Retina (tissue), 1 donor: ENCODE data around the gene KDM4B.

Experiments
- DNase-seq: peaks from one replicate; pipeline ENCODE4 v3.0.0-alpha.2; 2016

Gene KDM4B

DNA sequence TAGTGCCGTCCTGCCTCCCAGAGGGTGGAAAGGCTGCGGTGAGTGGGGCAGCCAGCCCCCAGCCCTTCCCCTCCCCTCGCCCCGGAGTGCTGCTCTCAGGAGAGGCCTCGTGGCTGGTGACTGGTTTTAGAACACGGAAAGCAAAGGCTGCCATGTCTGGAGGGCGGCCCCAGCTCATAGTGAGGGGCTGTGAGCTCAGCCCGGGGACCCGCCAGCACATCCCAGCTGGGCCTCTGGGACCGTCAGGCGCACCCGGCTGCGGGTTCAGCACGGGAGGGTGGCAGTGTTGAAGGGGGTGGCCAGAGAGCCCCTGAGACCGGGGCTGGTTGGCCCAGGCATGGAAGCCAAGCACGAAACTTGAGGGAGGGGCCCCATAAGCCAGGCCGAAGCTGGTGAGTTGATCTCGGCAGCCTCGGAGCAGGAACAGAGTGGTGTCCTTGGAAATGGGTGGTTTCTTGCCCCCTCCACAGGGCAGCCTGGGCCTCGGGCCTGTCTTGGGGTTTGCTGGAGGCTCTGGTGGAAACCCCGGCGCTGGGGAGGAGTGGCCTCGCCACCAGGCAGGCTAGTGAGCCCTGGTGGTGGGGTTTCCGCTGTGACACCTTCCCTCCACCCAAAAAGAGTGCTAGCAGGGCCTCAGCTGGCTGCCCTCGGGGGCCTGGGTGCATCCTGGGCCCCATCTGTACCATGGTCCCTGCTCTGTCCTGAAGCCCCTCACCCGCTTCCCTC is 157.7 kb downstream of the KDM4B start:
- no peak for DNase-seq

DNA sequence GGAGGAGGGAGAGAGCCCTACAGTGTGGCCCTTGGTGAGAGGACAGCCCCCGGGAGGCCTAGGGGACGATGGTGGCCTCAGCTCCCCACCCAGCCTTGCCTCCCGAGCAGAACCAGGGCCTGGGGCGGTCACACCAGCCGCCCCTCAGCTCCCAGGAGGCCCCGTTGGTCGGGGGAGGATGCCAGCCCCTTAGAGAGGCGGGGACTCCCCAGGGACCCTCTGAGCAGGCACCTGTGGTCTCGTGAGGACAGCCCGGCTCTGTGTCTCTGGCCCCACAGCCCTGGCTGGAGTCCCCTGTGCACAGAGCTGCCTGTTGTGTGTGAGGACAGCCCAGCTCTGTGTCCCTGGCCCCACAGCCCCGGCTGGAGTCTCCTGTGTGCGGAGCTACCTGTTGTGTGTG is 158.8 kb downstream of the KDM4B start:
- DNase-seq: no peak

DNA sequence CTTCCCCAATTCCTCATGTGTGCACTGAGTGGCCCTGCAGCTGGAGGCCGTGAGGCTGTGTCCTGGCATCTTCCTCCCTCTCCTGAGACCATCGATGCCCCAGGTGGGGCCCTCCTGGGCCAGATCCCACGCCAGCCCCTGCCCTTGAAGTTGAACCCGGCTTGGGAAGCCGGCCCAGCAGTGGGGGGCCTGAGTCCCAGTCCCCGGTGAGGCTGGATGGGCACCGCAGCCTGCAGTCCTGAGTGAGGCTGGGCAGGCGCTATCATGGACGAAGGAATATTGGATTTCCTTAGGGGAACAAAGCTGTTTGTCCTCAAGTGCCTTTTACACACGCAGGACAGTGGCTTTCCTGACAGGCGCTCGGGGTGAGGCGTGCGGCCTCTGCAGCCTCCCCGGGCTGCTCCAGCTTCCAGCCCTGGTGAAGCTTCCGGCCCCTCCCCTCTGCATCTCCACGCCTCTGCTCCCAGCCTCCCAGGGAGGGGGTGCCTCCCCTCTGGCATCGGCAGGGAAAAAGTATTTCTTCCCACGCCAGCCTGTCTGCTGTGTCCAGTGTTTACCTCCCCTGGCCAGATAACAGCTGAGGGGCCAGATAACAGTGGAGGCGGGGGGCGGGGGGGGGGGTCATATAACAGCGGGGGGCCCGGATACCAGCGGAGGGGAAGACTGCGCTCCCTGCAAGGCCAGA is 159.5 kb downstream of the KDM4B start:
- peak; percentile 77 for DNase-seq

DNA sequence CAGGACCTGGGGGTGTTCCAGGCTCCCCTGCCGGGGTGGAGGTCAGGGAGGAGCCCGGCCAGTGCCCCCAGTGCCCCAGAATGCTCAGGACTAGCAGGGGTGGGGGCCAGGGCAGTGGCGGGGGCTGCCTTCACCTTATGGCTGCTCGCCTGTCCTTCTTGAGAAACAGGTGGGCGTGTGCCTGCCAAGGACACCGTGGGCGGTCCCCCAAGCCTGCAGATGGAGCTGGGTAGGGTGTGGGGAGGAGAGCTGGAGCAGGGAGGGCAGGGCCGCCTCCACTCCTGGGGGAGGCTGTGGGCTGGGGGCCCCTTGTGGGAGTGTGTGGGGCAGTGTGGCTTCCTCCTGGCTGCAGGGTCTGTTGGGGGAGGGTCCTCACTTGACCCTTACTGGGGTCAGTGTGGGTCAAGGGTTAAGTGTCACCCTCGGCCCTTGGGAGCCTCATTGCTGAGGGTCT is 160.1 kb downstream of the KDM4B start:
- DNase-seq: no peak

DNA sequence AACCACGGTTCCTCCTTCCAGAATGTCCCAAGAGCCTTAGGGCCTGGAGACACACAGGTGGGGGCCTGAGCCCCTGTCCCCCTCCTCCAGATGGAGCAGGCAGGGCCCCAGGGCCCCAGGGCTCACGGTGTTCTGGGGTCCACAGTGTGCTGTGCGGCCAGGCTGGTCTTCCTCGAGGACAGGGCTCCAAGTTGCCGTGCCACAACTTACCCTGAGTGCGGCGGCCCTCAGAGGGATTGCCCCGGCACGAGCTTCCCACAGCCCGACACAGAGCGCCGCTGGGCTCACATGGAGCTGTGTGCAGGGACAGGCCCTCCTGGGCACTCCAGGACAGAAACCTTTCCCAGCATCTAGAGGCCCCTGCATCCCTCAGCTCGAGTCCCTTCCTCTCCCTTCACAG is 160.8 kb downstream of the KDM4B start:
- DNase-seq: no peak

DNA sequence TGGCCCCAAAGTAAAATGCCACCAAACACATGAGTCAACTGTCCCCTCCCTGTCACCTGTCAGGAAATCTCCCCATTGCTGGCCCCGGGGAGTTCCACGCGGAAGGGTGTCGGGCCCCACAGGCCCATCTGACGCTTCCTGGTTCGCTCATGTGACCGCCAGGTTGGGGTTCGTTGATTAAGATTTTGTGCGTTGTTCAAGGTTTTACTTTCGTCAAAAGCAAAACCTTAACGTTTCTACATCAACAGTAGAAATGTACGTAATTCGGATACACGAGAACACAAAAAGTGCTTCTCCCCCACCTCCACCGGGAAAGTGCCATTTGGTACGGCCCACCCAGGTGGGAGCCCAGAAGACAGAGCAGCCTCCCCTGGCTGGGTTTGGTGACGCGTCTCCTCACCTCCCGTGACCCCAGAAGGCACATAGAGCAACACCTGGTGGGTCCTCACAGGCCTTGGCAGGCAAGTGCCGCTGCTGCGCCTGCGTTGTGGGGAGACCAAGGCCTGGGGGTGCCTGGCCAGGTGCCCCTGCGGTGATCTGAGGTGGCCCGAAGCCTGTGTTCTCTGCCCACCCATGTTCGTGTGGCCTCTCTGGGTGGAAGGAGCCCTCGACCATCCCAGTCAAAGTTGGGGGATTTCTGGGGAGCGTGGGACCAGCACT is 161.6 kb downstream of the KDM4B start:
- no peak for DNase-seq

DNA sequence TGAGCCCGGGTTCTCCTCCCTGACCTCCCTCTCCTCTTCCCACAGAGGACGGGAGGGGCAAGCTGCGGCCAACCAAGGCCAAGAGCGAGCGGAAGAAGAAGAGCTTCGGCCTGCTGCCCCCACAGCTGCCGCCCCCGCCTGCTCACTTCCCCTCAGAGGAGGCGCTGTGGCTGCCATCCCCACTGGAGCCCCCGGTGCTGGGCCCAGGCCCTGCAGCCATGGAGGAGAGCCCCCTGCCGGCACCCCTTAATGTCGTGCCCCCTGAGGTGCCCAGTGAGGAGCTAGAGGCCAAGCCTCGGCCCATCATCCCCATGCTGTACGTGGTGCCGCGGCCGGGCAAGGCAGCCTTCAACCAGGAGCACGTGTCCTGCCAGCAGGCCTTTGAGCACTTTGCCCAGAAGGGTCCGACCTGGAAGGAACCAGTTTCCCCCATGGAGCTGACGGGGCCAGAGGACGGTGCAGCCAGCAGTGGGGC is 162.2 kb downstream of the KDM4B start:
- no peak for DNase-seq

DNA sequence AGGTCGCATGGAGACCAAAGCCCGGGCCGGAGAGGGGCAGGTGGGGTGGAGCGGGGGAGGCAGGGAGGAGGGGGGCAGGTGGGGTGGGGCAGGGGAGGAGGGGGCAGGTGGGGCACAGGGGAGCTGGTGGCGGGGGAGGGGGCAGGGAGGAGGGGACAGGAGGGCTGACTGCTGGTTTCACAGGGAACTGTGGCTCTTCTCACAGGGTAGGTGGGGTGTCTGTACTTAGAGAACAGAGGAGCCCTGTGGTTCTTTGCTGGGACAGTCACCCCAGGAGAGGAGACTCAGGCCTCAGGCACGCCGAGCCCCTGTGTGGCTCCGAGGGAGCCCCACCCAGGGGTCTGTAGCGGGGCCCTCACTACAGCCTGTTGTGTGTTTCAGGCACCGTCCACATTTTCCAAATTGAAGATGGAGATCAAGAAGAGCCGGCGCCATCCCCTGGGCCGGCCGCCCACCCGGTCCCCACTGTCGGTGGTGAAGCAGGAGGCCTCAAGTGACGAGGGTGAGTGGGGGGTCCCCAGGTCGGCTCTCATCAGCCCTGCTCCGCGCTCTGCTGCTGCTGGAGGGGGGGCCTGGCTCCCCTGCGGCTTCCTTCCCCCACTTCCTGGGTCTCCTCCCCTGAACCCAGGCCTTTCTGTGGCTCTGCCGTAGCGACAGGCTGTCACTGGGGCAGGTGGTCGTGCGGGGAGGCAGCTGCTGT is 162.7 kb downstream of the KDM4B start:
- DNase-seq: peak; percentile 75

DNA sequence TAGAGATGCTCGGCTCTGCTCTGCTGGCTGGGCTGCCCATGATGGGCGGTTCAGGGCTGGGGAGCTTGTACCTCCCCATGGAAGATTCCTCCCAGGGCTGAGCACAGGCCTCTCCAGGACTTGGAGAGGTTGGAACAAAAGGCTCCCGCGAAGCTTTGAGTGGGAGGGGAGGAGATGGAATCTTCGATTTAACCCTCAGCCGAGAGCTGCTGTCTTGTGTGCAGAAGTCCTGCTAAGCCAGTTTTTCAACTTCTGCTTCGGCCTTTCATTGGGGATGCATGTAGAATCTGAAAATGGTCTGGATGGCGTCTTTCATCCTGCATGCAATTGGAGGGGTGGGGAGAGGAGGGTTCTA is 163.3 kb downstream of the KDM4B start:
- DNase-seq: no peak

DNA sequence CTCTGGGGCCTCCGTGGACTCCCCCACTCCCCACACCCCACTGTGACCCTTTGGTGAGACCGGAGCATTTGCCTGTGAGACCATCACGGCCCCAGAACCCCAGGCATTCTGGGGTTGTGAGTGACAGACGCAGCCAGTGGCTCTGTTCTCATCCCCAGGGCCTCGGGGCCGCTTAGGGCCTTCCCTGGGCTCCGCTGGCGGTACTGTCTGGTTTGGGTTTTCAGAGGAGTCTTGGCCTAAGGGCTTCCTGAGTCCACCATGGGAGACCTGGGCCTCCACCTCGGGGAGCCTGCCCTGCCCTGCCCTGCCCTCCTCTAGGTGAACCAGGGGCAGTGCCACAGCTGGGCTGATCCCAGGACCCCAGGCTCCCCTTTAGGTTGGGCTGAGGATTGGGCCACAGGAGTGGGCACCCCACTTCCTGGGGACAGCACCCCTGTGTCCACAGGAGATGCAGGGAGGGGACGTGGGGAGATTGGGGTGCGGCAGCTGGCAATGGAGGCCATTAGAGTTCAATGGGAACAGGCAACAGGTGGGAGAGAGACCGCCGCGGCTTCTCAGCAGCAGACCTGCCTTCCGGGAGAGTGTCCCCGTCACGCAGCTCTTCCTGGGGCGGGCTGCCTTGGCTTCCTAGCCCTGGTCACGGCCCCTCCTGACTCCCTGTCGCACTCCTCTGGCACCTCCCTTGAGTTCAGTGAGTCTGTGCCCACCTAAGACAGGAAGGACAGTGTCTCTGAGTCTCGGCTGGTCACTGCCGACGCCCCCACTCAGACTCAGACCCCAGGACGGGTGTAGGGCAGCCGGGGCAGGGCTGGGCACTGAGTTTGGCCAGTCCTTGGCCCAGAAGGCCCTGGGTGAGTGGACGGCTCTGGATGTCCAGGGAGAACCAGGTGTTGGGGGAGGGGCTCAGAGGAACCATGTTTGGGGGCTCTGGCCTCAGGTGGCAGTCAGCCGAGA is 164.1 kb downstream of the KDM4B start:
- DNase-seq: no peak

DNA sequence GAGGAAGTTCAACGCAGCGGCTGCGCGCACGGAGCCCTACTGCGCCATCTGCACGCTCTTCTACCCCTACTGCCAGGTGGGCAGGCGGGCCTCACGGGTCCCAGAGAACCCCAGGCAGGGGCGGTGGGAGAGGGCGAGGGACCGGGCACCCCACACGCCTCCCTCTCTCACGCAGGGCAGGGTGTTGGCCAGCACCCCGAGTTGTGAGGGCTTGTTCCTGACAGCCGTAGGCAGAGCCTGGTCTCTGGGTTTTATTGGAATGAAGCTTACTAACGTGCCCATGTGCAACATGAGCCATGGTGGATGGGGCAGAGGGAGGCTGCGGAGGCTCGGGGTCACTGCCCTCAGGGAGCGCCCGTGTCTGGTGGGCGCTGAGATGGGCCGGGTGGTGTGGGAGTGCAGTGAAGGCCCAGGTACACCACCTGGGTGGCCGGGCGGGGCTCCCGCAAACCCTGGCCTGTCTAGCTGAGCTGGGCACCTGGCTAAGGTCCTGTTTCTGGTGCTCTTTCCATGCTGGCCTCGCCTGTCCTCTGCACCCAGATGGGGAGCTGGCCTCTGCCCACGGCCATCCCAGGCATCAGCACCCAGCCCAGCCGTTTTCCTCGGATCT is 165.2 kb downstream of the KDM4B start:
- no peak for DNase-seq

DNA sequence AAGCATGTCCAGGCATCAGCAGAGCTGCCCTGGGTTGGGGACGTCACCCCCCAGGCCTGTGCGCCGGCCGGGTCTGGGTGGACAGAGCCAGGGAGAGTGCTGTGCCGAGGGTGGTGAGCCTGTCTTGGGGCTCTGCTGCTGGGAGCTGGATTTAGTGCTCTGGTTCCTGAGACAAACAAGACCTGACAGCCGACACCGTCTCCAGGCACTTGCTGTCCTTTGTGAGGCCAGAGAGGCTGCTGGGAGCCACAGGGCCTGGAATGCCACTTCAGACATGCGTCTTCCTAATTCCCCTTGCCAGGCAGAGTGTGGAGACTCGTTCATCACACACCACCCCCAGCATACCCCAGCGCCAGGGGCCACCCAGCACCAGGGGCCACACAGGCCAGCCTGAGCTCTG is 165.8 kb downstream of the KDM4B start:
- DNase-seq: peak; percentile 87

DNA sequence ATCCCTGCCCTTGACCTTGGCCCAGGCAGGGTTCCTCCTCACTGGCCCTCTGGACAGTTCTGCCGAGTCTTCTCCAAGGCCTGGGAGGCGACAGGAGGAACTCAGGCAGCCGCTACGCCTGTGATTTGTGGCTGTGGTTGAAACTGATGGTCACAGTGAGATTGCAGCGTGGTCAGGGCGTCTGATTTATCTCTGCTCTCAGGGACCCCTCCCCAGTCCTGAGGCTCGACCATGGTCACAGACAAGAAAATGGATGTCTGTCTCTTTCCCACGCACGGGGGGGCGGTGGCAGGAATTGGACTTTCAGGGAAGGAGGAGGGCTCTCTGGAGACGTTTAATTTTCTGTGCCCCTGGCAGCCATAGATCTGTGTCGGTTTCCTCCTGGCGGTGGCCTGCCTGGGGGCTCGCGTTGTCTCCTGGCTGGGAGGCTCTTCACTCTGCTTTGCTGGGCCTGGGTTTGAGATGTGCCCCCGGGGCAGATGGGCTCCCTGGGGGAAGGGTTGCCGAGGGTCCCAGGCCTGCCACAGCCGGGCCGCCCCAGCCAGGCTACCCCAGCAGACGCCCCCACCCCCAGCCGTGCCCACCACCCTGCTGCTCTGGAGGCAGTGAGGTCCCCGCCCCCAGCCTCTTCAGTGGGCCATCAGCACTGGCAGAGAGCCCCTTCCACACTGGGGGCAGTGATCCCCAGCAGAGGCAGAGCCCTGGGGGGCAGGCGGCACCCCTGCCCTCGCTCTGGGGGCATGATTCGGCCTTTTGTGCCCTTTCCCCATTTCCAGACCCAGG is 167.4 kb downstream of the KDM4B start:
- no peak for DNase-seq

DNA sequence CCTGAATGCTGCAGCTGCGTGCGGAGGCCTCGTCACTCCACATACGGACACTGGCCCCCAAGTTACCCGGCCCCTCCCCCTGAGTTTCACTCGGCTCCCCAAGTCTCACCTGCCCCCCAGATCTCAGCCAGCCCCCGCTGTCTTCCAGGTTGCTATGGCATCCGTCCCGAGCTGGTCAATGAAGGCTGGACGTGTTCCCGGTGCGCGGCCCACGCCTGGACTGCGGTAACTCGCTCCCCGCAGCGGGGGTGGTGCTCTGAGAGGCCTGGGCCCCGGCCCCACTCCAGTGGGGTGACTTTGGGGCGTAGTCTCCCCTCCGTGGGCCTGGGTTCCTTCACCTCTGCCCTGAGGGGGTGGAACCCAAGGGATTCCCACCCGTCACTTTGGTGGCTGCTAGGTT is 168.2 kb downstream of the KDM4B start:
- no peak for DNase-seq

DNA sequence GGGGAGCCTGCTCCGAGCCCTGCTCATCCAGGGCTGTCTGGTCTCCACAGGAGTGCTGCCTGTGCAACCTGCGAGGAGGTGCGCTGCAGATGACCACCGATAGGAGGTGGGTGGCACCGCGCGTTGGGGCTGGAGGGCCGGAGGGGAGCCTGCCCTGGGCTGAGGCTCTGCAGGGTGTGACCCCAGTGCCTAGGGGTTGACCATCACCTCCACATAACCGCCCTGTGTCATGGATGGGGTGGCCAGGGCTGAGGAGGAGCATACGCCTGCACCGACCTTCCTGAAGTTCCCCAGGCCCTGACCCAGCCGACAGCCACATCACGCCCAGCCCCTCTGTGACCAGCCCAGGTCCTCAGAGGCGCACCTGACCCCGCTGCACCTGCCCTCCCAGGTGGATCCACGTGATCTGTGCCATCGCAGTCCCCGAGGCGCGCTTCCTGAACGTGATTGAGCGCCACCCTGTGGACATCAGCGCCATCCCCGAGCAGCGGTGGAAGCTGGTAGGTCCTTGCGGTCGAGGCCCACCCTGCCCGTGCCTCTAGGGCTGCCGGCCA is 168.7 kb downstream of the KDM4B start:
- DNase-seq: no peak

DNA sequence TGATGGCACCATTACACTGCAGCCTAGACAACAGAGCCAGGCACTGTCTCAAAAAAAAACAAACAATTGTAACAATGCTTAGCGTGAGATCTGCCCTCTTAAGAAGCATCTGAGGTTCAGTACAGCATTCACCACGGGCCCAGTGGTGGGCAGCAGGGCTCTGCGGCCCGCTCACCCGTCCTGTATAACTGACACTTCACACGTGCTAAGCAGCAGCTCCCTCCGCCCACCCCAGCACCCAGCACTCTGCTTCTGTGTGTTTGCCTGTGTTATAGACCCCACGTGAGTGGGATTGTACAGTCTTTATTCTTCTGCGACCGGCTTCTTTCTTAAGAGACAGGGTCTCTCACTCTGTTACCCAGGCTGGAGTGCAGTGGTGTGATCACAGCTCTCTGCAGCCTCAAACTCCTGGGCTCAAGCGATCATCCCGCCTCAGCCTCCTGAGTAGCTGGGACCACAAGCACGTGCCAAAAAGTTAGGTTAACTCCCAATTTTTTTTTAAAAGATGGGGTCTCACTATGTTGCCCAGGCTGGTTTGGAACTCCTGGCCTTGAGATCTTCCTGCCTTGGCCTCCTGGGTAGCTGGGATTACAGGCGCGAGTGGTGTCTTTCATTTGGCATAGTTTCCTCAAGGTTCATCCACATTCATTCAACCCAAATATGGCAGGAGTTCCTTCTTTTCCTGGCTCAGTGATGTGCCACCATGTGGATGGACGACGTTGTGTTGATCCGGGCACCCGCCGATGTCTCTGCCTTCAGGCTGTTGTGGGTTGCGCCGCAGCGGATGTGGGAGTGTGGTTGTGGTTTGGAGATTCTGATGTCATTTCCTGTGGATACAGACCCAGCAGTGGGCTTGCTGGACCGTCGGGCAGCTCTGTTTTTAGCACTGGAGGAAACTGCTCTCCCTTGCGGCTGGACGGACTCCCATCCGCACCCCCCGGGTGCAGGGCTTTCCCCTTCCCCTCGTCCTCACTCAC is 170.0 kb downstream of the KDM4B start:
- no peak for DNase-seq

DNA sequence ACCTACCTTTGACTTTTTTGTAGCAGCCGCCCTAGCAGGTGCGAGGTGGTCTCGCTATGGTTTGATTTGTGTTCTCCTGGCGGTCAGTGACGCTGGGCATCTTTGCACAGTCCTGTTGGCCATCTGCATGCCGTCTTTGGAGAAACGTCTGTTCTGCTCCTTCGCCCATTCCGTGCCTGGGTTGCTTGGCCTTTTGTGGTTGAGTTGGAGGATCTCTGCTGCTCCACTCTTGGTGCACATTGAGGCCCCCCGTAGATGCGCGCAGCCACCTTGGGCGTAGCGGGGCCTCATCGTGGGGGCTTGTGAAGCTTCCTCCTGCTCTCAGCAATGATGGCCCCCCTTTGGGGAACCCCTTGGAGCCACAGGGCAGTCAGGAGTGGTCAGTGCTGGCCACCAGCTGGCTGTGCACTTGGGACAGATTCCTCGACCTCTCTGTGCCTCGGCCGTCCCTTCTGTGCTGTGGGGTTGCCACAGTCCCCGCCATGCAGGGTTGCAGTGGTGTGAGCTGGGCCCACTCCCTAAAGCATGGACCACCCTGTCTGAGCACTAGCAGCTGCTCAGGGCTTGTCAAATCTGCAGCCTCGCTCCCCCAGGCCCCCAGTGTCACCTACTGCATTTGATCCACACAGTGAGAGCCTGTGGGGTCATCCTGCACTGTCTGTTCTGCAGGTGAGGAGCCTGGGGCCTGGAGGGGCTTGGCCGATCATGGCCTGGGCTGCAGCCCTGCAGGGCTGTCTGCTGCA is 170.8 kb downstream of the KDM4B start:
- no peak for DNase-seq

DNA sequence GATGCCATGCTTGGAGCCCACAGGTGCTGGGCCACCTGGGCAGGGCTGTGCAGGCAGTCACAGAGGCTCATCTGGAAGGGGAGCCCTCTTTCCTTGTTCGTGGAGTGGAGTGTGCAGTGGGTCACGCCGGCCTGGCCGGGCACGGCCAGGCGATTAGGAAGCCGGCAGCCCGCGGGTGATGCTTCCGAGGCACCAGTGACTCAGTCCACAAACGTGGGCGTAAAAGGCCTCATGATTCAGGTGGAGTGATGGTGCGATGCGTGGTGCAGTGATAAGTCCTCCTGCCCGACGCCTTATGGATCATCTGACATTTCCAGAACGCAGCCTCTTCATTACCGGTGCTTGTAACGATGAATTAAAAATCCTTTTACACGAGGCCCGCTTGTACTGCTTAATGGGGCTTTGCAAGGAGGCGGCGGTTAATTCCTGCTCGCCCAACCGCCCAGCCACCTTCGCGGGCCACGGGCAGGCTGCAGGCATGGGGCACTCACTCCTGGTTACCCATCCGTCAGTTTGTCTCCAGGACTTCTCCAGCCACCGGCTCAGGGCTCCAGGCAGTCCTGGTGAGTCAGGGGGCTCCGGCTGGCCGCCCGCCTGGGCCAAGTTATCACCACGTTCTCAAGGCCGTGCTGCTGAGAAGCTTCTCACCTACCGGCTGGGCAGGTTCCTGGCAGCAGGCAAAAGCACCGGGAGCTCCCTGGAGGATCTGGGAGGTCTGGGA is 172.4 kb downstream of the KDM4B start:
- DNase-seq: no peak
